Loucy (cell line): Measurements from ENCODE around the gene DPM2.

Experiments
- H2AFZ ChIP-seq: fragments of 200-600 bp; sonication (generic); 2 replicates; pipeline ENCODE4 v1.6.0; 2016; ENCODE audit warnings: antibody characterized with exemption, mild to moderate bottlenecking, low read length, moderate library complexity
- H3F3A ChIP-seq: fragments of 200-600 bp; 2 replicates; pipeline ENCODE4 v1.6.0; 2016; ENCODE audit warnings: antibody characterized with exemption, low read depth, mild to moderate bottlenecking
- H3K27me3 ChIP-seq: fragments of 200-600 bp; sonication (generic); 2 replicates; pipeline ENCODE4 v1.6.1; 2014; ENCODE audit warnings: low read length, mild to moderate bottlenecking; ENCODE audit not compliant: insufficient read depth, poor library complexity, severe bottlenecking
- H3K36me3 ChIP-seq: fragments of 200-600 bp; sonication (generic); 2 replicates; pipeline ENCODE4 v1.6.1; 2016; ENCODE audit warnings: low read length; ENCODE audit not compliant: insufficient read depth
- H3K4me1 ChIP-seq: fragments of 200-600 bp; sonication (generic); 2 replicates; pipeline ENCODE4 v1.5.1; 2014; ENCODE audit warnings: low read length, mild to moderate bottlenecking; ENCODE audit not compliant: insufficient read depth, poor library complexity, severe bottlenecking
- H3K4me2 ChIP-seq: fragments of 200-600 bp; sonication (generic); 2 replicates; pipeline ENCODE4 v1.6.0; 2014; ENCODE audit warnings: antibody characterized with exemption, low read length, low read depth, mild to moderate bottlenecking; ENCODE audit not compliant: poor library complexity, severe bottlenecking
- H3K4me3 ChIP-seq: fragments of 200-600 bp; sonication (generic); 2 replicates; pipeline ENCODE4 v1.5.1; 2014; ENCODE audit warnings: low read length, mild to moderate bottlenecking, mixed read lengths; ENCODE audit not compliant: poor library complexity, severe bottlenecking
- H3K79me2 ChIP-seq: fragments of 200-600 bp; sonication (generic); 2 replicates; pipeline ENCODE4 v1.6.1; 2014; ENCODE audit warnings: low read length; ENCODE audit not compliant: insufficient read depth
- H3K9ac ChIP-seq: fragments of 200-600 bp; sonication (generic); 2 replicates; pipeline ENCODE4 v1.6.0; 2014; ENCODE audit warnings: mild to moderate bottlenecking, low read depth, low read length, moderate library complexity; ENCODE audit not compliant: poor library complexity, severe bottlenecking
- H3K9me2 ChIP-seq: fragments of 200-600 bp; sonication (generic); replicated peaks from 2 replicates; pipeline ENCODE4 v1.6.1; 2016; ENCODE audit warnings: low read depth, low read length, mixed read lengths
- H3K9me3 ChIP-seq: fragments of 200-600 bp; sonication (generic); 2 replicates; pipeline ENCODE4 v1.6.1; 2014; ENCODE audit warnings: mild to moderate bottlenecking, antibody characterized with exemption, low read length, low read depth; ENCODE audit not compliant: insufficient read depth
- H4K20me1 ChIP-seq: fragments of 200-600 bp; sonication (generic); 2 replicates; pipeline ENCODE4 v1.6.0; 2014; ENCODE audit warnings: antibody characterized with exemption, low read length, mild to moderate bottlenecking; ENCODE audit not compliant: insufficient read depth, poor library complexity, severe bottlenecking
- CTCF ChIP-seq: fragments of 200-600 bp; sonication (generic); conservative IDR thresholded peaks from 2 replicates; pipeline ENCODE4 v1.5.1; 2014; ENCODE audit warnings: mild to moderate bottlenecking, antibody characterized with exemption, low read length
- EZH2phosphoT487 ChIP-seq: fragments of 200-600 bp; IDR thresholded peaks from 2 replicates; pipeline ENCODE4 v1.6.1; 2018; ENCODE audit warnings: antibody characterized with exemption, mild to moderate bottlenecking, moderate library complexity, borderline replicate concordance

The DPM2 gene

GRCh38 chr9:127907867-127908659 is 29.6 kb downstream of the DPM2 start:
- Histone ChIP-seq H3K79me2 (no peaks in the 10 kb centered on the region), H3K9me2 (no peaks in the 10 kb centered on the region), H3K4me3 (no peak overlapping the region), H3K36me3 (no peaks in the 10 kb centered on the region), H3K4me1 (peaks cover 40% of the 10 kb centered on the region), H3K27me3 (no peaks in the 10 kb centered on the region), H2AFZ (no peak overlapping the region), H4K20me1 (no peaks in the 10 kb centered on the region), H3K9me3 (no peaks in the 10 kb centered on the region), H3K4me2 (no peak overlapping the region), H3K9ac (no peak overlapping the region), H3F3A (peaks cover 7% of the 10 kb centered on the region)
- TF ChIP-seq CTCF (no peak), EZH2phosphoT487 (no peak)

GRCh38 chr9:127905788-127906191 is 31.9 kb downstream of the DPM2 start:
- peaks cover 7% of the 10 kb centered on the region for H3F3A ChIP-seq
- peak overlapping the region; percentile 78 for H3K4me2 ChIP-seq
- no peaks in the 10 kb centered on the region for H3K36me3 ChIP-seq
- H3K9ac ChIP-seq, result peak overlapping the region; percentile 69
- TF ChIP-seq CTCF (no peak), EZH2phosphoT487 (no peak)
- peak overlapping the region; percentile 45 for H3K4me3 ChIP-seq
- no peaks in the 10 kb centered on the region for H3K9me3 ChIP-seq
- no peaks in the 10 kb centered on the region for H3K79me2 ChIP-seq
- H3K4me1 ChIP-seq, result peaks cover 41% of the 10 kb centered on the region
- H3K9me2 ChIP-seq, result no peaks in the 10 kb centered on the region
- no peaks in the 10 kb centered on the region for H3K27me3 ChIP-seq
- H4K20me1 ChIP-seq, result no peaks in the 10 kb centered on the region
- no peak overlapping the region for H2AFZ ChIP-seq

- TF ChIP-seq EZH2phosphoT487, result no peak
- TF ChIP-seq CTCF, result no peak
- no peaks in the 10 kb centered on the region for H3K36me3 ChIP-seq
- peaks cover 7% of the 10 kb centered on the region for H3F3A ChIP-seq
- H3K4me1 ChIP-seq, result peaks cover 41% of the 10 kb centered on the region
- H3K9me2 ChIP-seq, result no peaks in the 10 kb centered on the region
- H2AFZ ChIP-seq, result no peak overlapping the region
- no peaks in the 10 kb centered on the region for H3K27me3 ChIP-seq
- H3K4me3 ChIP-seq, result peak overlapping the region; percentile 45
- H3K9me3 ChIP-seq, result no peaks in the 10 kb centered on the region
- no peaks in the 10 kb centered on the region for H4K20me1 ChIP-seq
- H3K4me2 ChIP-seq, result peak overlapping the region; percentile 78
- peak overlapping the region; percentile 69 for H3K9ac ChIP-seq
- no peaks in the 10 kb centered on the region for H3K79me2 ChIP-seq
Observed at GRCh38 chr9:127905004-127905728, 32.5 kb downstream of the DPM2 start.
